IPS-15b (cell line): Measurements from ENCODE around the gene LAPTM4A.
"Not testable (repeated sequence)": the region's sequence is repeated elsewhere in the genome, so short reads cannot be mapped to it uniquely, and the experiment has no call there.

Source experiments
- H3K27me3 ChIP-seq: one replicate; pipeline ENCODE4 v1.6.1; 2013; ENCODE audit warnings: low read length; ENCODE audit not compliant: control insufficient read depth, insufficient read depth
- H3K36me3 ChIP-seq: one replicate; pipeline ENCODE4 v1.6.1; 2013; ENCODE audit warnings: low read length; ENCODE audit not compliant: control insufficient read depth, insufficient read depth
- H3K4me1 ChIP-seq: one replicate; pipeline ENCODE4 v1.6.1; 2013; ENCODE audit warnings: mild to moderate bottlenecking, low read length; ENCODE audit not compliant: control insufficient read depth, insufficient read depth
- H3K4me3 ChIP-seq: one replicate; pipeline ENCODE4 v1.5.1; 2013; ENCODE audit warnings: low read depth, low read length
- H3K9ac ChIP-seq: one replicate; pipeline ENCODE4 v1.6.1; 2013; ENCODE audit warnings: low read depth, mild to moderate bottlenecking, low read length
- H3K9me3 ChIP-seq: one replicate; pipeline ENCODE4 v1.6.1; 2013; ENCODE audit warnings: mild to moderate bottlenecking, low read length; ENCODE audit not compliant: control insufficient read depth, insufficient read depth

The LAPTM4A gene

DNA sequence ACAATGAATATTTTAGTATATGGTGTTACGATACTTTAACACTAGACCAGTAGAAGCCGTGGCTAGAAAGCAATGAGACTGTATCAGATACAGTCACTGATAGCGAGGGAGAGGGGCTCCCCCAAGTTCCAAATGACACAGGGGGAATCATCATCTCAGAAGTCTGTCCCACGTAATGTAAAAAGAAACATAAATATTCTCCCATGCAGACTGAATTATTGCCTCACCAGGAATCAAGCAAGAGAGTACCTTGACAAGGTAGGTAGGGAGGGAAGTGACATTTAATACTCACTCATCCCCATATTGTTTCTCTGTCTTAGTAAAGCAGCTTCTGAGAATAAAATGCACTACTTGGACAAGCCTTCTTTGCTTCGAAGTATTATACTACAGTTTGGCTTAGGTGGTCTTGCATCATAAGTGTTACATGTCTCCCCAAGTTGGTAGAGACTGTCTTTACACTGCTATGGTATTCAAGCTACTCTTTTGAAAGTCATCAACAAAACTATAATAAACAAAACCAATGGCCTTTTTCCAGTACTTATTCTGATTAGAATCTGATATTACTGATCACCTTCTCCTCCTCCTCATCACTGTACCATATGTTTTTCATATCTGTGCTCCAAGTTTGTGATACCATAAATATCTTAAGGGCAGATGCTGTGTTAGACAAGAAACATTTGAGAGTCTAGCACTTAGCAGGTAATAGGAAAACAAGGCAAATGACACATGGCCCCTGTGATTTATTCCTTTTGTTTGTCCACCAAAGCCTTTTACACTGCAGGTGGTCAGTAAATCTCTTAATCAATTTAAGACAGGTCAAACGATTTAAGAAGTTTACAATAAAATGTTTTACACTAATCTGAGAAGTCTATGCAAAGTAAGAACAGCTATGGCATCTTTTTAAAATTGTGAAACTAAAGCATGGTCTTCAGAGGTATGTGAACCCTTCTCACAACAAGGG, 2.7 kb downstream of the LAPTM4A start:
- Histone ChIP-seq H3K27me3 (no peaks in the 10 kb centered on the region), H3K36me3 (no peaks in the 10 kb centered on the region), H3K4me3 (peak overlapping the region; percentile 99), H3K4me1 (peaks cover 16% of the 10 kb centered on the region), H3K9me3 (no peaks in the 10 kb centered on the region), H3K9ac (peak overlapping the region; percentile 2)

- H3K27me3 ChIP-seq, H3K9me3 ChIP-seq, H3K9ac ChIP-seq, H3K36me3 ChIP-seq, H3K4me3 ChIP-seq: not testable (repeated sequence)
- H3K4me1 ChIP-seq, result peaks cover 13% of the 10 kb centered on the region
Measured at GRCh38 chr2:20045712-20046292, 5.6 kb downstream of the LAPTM4A start.

DNA sequence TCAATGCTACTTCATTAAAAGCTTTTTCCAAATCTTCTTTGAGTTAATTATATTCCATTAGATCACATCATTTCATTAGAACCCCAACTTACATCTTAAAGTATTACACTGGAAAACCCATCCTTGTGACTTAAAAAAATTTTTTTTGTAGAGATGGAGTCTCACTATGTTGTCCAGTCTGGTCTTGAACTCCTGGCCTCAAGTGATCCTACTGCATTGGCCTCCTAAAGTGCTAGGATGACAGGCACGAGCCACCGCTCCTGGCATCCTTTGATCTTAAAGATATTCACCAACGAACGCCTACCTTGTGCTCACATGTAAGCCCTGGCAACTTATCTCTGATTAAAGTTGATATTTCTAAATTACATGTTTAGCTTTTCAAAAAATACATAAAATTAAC, 6.7 kb downstream of the LAPTM4A start:
- Histone ChIP-seq H3K36me3 (peaks cover 11% of the 10 kb centered on the region), H3K27me3 (no peaks in the 10 kb centered on the region), H3K9me3 (no peaks in the 10 kb centered on the region), H3K4me1 (peaks cover 13% of the 10 kb centered on the region), H3K4me3 (no peak overlapping the region), H3K9ac (no peak overlapping the region)

GRCh38 chr2:20042531-20042930, 8.9 kb downstream of the LAPTM4A start:
- Histone ChIP-seq H3K36me3 (peaks cover 13% of the 10 kb centered on the region), H3K4me1 (no peaks in the 10 kb centered on the region)

GRCh38 chr2:20040489-20041172, 10.8 kb downstream of the LAPTM4A start:
- Histone ChIP-seq H3K27me3 (no peaks in the 10 kb centered on the region), H3K4me3 (no peak overlapping the region), H3K4me1 (no peaks in the 10 kb centered on the region), H3K9me3 (no peaks in the 10 kb centered on the region), H3K9ac (no peak overlapping the region), H3K36me3 (peaks cover 19% of the 10 kb centered on the region)

More at GRCh38 chr2:20042531-20042930, 8.9 kb downstream of the LAPTM4A start:
- Histone ChIP-seq H3K9ac (peak overlapping the region; percentile 12), H3K27me3 (no peaks in the 10 kb centered on the region), H3K9me3 (no peaks in the 10 kb centered on the region), H3K4me3 (no peak overlapping the region)

DNA sequence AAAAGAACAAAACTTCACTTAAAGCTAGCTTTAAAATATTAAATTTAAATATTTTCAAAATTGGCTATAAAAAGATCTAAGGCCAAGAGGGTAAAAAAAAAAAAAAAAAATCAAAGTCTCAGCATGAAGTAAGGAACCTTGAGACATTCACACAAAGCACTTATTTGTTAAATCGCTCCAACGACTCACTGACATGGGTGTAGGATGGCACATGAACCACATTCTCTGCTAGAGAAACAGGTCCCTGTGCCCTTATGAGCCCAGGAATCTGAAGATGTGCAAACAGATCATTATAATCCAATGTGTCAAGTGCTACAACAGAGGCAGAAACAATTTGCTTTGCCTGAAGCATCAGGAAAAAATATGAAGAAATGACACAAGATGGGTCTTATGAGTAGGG, 13.8 kb downstream of the LAPTM4A start:
- Histone ChIP-seq H3K27me3 (no peaks in the 10 kb centered on the region), H3K9ac (no peak overlapping the region), H3K9me3 (no peaks in the 10 kb centered on the region), H3K4me1 (no peaks in the 10 kb centered on the region), H3K36me3 (peaks cover 33% of the 10 kb centered on the region), H3K4me3 (no peak overlapping the region)

DNA sequence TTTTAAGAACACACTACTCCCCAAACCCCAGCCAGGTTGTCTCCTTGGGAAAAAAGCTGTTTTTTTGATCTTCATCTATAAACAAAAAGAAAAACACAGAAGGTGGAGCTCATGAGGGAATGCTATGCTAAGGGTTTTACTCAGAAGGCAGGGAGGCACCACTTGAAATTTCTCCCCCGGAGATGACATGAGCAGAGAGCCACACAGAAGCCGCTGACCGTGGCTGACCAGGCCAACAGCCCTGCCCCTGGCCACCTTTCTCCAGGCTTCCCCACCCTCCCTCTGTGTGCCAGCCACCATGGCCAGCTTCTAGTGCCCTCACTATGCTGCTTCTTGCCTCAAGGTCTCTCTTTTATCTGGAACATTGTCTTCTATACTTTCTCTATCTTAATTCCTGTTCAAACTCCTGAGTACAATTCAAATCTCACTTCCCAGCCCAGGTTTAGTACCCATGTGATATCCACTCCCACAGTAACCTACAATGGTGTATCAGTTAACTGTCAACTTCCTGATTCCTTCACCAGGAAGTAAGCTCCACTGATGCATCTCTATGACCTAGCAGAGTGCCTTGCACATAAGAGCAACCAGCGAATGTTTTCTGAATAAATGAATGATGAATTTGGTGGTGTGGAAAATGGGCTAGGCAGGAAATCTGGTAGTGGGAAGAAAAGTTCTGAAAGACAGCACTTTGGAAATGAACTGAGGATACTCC, 15.3 kb downstream of the LAPTM4A start:
- no peak overlapping the region for H3K4me3 ChIP-seq
- no peak overlapping the region for H3K9ac ChIP-seq
- H3K9me3 ChIP-seq, result no peaks in the 10 kb centered on the region
- no peaks in the 10 kb centered on the region for H3K27me3 ChIP-seq
- peaks cover 36% of the 10 kb centered on the region for H3K36me3 ChIP-seq
- H3K4me1 ChIP-seq, result no peaks in the 10 kb centered on the region

GRCh38 chr2:20034821-20035220, 16.6 kb downstream of the LAPTM4A start:
- no peaks in the 10 kb centered on the region for H3K27me3 ChIP-seq
- peaks cover 25% of the 10 kb centered on the region for H3K36me3 ChIP-seq
- H3K9ac ChIP-seq, result no peak overlapping the region
- no peaks in the 10 kb centered on the region for H3K4me1 ChIP-seq
- H3K9me3 ChIP-seq, result no peaks in the 10 kb centered on the region
- no peak overlapping the region for H3K4me3 ChIP-seq

DNA sequence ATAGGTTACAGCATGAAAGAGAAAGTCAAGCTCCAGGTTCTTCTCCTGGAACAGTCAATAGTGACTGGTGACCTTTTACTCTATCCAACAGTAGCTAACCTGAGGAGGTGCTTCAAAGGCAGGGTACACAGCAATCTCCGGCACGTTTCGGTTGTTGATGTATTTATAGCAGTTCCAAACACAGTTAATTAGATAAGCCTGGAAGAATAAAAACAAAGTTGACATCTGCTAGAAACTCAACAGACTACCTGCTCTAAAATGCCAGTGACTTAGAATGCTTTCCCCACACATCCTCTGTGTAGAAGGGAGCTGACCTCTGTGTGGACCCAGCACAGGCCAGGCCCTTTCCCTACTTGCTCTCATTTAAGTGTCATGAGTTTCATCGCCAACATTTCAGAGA, 17.2 kb downstream of the LAPTM4A start:
- no peak overlapping the region for H3K4me3 ChIP-seq
- H3K27me3 ChIP-seq, result no peaks in the 10 kb centered on the region
- no peak overlapping the region for H3K9ac ChIP-seq
- no peaks in the 10 kb centered on the region for H3K4me1 ChIP-seq
- H3K36me3 ChIP-seq, result peaks cover 24% of the 10 kb centered on the region
- H3K9me3 ChIP-seq, result no peaks in the 10 kb centered on the region

DNA sequence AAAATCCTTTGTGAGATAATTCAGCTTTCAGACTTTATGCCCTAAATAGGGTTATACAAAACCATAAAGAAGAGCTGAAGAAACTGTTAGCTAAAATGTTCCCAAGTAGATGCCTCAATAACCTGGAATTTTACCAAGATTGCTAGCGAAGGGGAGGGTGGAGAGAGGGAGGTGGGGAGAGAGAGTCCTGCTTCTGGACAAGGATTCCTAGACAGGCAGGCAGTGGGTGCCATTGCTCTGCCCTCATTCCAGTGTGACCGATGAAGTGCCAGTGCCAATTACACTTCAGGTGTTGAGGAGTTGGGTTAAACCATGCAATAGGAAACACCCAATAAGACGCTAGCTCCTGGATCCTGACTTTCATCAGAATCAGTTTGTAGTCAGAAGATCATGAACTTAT, 18.1 kb downstream of the LAPTM4A start:
- Histone ChIP-seq H3K36me3 (peaks cover 24% of the 10 kb centered on the region), H3K9me3 (no peaks in the 10 kb centered on the region), H3K4me3 (no peak overlapping the region), H3K4me1 (no peaks in the 10 kb centered on the region), H3K9ac (no peak overlapping the region), H3K27me3 (no peaks in the 10 kb centered on the region)

DNA sequence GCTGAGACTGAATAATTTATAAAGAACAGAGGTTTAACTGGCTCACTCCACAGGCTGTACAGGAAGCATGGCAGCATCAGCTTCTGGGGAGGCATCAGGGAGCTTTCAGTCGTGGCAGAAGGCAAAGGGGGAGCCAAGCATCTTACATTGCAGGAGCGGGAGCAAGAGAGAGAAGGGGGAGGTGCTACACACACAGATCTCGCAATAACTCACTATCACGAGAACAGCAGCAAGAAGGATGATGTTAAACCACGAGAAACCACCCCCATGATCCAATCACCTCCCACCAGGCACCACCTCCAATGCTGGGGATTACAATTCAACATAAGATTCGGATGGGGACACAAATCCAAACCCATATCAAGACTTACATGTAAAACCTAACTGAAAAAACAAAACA, 21.2 kb downstream of the LAPTM4A start:
- no peaks in the 10 kb centered on the region for H3K27me3 ChIP-seq
- H3K9me3 ChIP-seq, result no peaks in the 10 kb centered on the region
- no peak overlapping the region for H3K9ac ChIP-seq
- no peaks in the 10 kb centered on the region for H3K4me1 ChIP-seq
- H3K4me3 ChIP-seq, result no peak overlapping the region
- peaks cover 17% of the 10 kb centered on the region for H3K36me3 ChIP-seq
